AG09319 (cell line): Measurements from ENCODE around the gene VTCN1.

Source experiments
- DNase-seq: peaks from one replicate; pipeline ENCODE4 v3.0.0-alpha.2; 2010; ENCODE audit warnings: low read depth; ENCODE audit errors: extremely low read depth
- TF ChIP-seq, protein P1 (sequence below): IDR thresholded peaks from 2 replicates; pipeline ENCODE4 v1.5.1; 2011; ENCODE audit warnings: low read depth, mild to moderate bottlenecking, inconsistent platforms, low read length, moderate library complexity

Gene VTCN1

DNA sequence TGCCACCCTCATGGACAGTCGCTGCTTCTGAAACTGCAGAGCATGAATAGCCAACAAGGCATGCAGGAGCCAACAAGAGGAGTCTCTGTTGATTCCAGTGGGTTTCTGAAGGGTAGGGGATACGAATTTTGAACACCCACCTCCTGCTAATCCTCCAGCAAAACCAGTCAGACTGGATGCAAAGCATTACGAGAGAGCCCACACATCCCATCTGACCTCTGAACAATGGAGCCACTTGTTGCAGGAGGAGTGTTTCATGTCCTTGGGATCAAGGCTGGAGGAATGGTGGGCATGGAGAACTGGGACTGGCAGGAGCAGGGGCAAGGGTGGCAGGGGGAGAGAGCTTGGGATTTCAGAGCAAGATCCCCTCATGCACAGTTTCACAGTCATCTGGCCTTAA is 1.6 kb downstream of the VTCN1 start:
- TF ChIP-seq, protein P1, sequence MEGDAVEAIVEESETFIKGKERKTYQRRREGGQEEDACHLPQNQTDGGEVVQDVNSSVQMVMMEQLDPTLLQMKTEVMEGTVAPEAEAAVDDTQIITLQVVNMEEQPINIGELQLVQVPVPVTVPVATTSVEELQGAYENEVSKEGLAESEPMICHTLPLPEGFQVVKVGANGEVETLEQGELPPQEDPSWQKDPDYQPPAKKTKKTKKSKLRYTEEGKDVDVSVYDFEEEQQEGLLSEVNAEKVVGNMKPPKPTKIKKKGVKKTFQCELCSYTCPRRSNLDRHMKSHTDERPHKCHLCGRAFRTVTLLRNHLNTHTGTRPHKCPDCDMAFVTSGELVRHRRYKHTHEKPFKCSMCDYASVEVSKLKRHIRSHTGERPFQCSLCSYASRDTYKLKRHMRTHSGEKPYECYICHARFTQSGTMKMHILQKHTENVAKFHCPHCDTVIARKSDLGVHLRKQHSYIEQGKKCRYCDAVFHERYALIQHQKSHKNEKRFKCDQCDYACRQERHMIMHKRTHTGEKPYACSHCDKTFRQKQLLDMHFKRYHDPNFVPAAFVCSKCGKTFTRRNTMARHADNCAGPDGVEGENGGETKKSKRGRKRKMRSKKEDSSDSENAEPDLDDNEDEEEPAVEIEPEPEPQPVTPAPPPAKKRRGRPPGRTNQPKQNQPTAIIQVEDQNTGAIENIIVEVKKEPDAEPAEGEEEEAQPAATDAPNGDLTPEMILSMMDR, result no peak
- DNase-seq, result no peak

DNA sequence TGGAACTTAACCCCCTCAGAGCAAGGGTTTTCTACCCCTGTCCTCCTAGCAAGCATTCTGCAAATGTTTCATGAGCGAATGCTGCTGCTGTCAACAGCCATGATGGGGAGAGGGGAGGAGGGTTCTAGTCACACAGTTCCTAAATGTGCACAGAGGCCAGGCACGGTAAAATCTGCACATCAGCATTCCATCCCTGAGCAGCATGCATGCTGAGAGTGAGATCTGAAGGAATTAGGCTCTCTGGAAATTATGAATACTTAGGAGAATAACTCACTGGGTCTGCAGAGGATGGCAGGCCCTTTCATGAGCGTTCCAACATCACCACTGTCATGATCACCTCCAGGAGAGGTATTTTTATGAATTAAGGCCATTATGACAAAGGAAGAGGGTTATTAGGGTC is 2.1 kb downstream of the VTCN1 start:
- DNase-seq, result no peak

DNA sequence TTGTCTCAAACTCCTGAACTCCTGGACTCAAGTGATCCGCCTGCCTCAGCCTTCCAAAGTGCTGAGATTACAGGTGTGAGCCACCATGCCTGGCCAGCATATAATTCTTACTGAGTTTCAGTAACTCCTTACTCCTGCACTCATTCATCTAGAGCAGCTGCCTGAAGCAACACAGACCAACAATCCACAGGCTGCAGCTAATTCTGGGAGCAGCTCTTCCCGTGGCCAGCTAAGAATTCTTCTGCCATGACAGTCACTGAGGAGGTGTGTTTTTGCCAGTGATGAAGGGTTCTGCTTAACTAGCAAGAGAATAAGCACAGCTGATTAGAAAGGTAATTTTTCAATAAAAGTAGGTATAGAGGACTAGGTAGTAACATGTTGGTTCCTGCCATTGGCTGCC is 5.4 kb downstream of the VTCN1 start:
- TF ChIP-seq, protein P1, result no peak
- DNase-seq, result no peak

More for the DNA sequence above, 2.1 kb downstream of the VTCN1 start:
- TF ChIP-seq, protein P1, result no peak

DNA sequence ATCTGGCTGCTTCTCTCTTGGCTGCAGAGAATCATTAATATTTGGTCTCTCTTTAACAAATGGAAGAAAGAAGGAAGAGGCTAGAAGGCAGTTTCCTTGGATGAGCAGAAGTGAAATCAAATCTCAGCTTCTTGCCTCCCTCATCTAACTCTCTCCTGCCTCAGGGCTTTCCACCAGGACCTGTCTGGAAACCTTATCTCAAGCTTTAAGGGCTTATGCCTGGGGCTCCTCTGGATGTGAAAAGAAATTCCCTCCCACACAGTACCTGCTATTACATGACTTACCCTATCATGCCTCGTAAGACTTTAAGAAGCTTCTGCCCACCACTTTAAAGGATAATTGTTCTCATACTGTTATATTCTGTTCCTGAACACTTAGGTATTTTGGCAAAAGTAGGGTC is 8.9 kb downstream of the VTCN1 start:
- no peak for DNase-seq
- TF ChIP-seq, protein P1, result no peak

DNA sequence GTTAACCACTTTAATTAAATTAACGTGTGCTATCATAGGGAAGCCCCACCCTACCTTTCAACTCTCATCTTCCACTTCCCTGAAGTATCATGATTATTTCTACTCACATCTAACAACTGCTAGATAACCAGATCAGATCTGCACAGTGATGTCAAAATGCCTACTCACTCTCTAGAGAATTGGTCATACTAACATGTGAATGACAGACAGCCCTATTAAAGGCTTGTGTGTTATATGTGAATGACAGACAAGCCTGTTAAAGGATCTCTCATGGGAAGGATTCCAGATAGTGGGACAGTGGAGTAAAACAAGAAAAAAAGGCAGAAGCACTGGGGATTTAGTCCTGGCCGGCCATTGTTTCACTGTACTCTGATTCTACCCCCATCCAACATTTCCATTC is 12.6 kb downstream of the VTCN1 start:
- TF ChIP-seq, protein P1, result no peak
- DNase-seq, result no peak

DNA sequence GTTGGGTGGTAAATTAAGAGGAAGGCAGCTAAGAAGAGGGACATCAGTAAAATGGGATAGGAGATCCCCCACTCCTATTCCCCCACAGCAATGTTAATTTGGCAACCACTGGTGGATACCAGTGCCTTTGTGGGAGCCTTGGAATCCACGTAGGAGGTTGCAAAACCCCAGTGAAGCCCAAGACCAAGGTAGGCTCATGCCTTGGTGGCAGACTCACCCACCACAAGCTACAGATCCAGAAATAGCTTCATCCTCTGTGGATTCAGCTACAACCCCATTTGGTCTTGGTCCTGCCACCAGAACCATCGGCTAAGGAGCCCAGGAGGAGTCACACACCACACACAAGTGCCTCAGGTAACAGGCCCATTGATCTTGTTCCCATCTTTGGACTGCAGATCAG is 21.0 kb downstream of the VTCN1 start:
- no peak for DNase-seq
- TF ChIP-seq, protein P1, result no peak

DNA sequence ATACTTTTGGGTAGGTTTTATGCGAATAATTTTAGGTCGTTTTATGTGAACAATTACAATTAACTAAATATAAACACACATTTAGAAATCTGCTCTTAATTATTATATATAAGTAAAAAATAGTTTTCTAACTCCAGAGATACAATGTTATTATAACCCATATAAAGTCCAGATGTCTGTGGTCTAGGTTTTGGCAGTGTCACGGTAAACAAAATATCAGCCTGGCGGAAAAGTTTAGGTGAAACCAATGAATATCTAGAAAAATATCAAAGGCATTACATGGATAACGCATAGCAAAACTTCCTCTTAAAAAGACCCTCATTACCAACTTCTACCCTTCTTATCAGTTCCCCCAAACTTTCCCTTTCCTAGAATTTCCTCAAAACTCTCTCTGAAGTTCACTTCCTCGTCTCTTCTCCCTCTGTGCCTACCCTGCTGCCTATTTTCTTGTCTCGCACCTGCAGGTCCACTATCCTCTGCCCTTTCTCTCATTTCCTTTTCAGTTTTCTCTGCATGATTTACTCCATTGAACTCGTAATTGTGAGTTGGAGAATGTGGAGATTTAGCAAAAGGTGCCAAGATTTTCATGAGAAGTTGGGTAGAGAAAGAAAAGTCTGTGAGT is 21.8 kb downstream of the VTCN1 start:
- TF ChIP-seq, protein P1, result no peak
- no peak for DNase-seq
